Natural killer cell (primary cell): ENCODE results near the gene RNF135. TPM values are rescaled to one million over a fixed set of nuclear protein-coding genes. Genes with fewer than 3 reads are reported as not detected.

ENCODE experiments used
- ATAC-seq, 3 donors: fragments of 150-1000 bp in 2 of 3; fragments of 200-7000 bp in 1 of 3; cut with Tn5 transposase; 1 replicate in 1 of 3; 2 replicates in 2 of 3; pipeline ENCODE4 v1.10.0; 2021; ENCODE audit warnings: mild to moderate bottlenecking in 2 of 3, moderate library complexity in 2 of 3
- DNase-seq, 2 donors: peaks; one replicate each; pipeline versions ENCODE4 v3.0.0 to v3.0.0-alpha.2; 2013 to 2021; ENCODE audit warnings: mixed read lengths in 1 of 2
- H3K27ac ChIP-seq: one replicate; pipeline ENCODE4 v1.5.1; 2013; ENCODE audit warnings: mild to moderate bottlenecking, low read length
- H3K27me3 ChIP-seq: one replicate; pipeline ENCODE4 v1.6.1; 2013; ENCODE audit warnings: low read length; ENCODE audit not compliant: control insufficient read depth, insufficient read depth
- H3K36me3 ChIP-seq: one replicate; pipeline ENCODE4 v1.6.1; 2013; ENCODE audit warnings: low read length; ENCODE audit not compliant: control insufficient read depth, insufficient read depth
- H3K4me1 ChIP-seq: one replicate; pipeline ENCODE4 v1.6.1; 2013; ENCODE audit warnings: low read length; ENCODE audit not compliant: control insufficient read depth, insufficient read depth
- H3K4me3 ChIP-seq: one replicate; pipeline ENCODE4 v1.5.1; 2013; ENCODE audit warnings: low read length
- H3K9me3 ChIP-seq: one replicate; pipeline ENCODE4 v1.6.1; 2013; ENCODE audit warnings: low read length; ENCODE audit not compliant: control insufficient read depth, insufficient read depth
- H3K27ac Mint-ChIP-seq, 2 donors: one replicate each; pipeline ENCODE4 v1.8.0; 2022; ENCODE audit warnings: mild to moderate bottlenecking in 2 of 2, mixed read lengths in 2 of 2, moderate library complexity in 1 of 2
- H3K27me3 Mint-ChIP-seq, 2 donors: one replicate each; pipeline ENCODE4 v1.8.0; 2022; ENCODE audit warnings: low read depth in 2 of 2, mixed read lengths in 2 of 2
- H3K36me3 Mint-ChIP-seq: one replicate; pipeline ENCODE4 v1.8.0; 2022; ENCODE audit warnings: mixed read lengths
- H3K4me1 Mint-ChIP-seq, 2 donors: one replicate each; pipeline ENCODE4 v1.8.0; 2022; ENCODE audit warnings: mixed read lengths in 2 of 2
- H3K4me3 Mint-ChIP-seq: one replicate; pipeline ENCODE4 v1.8.0; 2022; ENCODE audit warnings: mild to moderate bottlenecking, moderate library complexity, mixed read lengths
- H3K9me3 Mint-ChIP-seq, 2 donors: one replicate each; pipeline ENCODE4 v1.8.0; 2022; ENCODE audit warnings: mixed read lengths in 2 of 2
- CTCF ChIP-seq: fragments of 200-600 bp; IDR thresholded peaks from one replicate; pipeline ENCODE4 v1.8.0; 2022; ENCODE audit warnings: antibody characterized with exemption
- intact Hi-C: fragments of 100-400 bp; cut with micrococcal nuclease; formaldehyde crosslinking; loops from one replicate; pipeline ENCODE4 v1.14.2; 2022
- total RNA-seq, 4 donors: library from RNA; stranded (reverse); fragments of 120-200 nt in 1 of 4; gene quantifications; one replicate each; pipeline versions ENCODE4 v1.2.3 to v1.2.4, GENCODE V29; 2013 to 2022

RNF135 gene
- total RNA-seq, 3 donors from 2014 or later (not counting 1 experiment from before 2014, with no cell fraction given), result 8.8 to 13.5 (median 11.7) TPM

- Mint-ChIP-seq H3K27ac (no peak overlapping the region), H3K27me3 (no peaks in the 10 kb centered on the region), H3K4me3 (no peak overlapping the region), H3K9me3 (no peaks in the 10 kb centered on the region), H3K36me3 (no peaks in the 10 kb centered on the region), H3K4me1 (peaks cover 21 to 22% of the 10 kb centered on the region in 2 donors)
- TF ChIP-seq CTCF, result no peak
- ATAC-seq, result no peak
- Histone ChIP-seq H3K36me3 (no peaks in the 10 kb centered on the region), H3K27ac (no peak overlapping the region), H3K27me3 (no peaks in the 10 kb centered on the region), H3K9me3 (no peaks in the 10 kb centered on the region), H3K4me1 (peaks cover 22% of the 10 kb centered on the region), H3K4me3 (no peak overlapping the region)
- intact Hi-C loops, result no loop called here
- no peak for DNase-seq
These were observed 77.3 kb downstream of the RNF135 start for GRCh38 chr17:31048142-31048541.

DNA sequence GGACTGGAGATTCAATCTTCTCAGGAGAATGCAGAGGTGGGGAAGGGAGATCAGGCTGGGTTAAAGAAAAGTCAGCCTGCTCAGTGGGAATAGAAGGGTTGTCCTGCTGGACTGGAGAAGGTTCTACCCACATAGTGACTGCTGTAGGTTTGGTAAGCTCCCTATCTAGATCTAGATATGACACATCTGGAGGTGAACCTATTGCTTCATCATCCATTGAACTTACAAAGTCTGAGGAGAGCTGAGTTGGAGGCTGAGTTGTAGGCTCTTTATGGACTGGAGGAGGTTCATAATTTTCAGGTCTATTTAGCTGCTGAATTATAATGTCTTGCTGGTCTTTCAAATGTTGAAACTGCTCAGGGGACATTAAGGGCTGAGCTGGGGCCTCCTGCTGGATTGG, 77.9 kb downstream of the RNF135 start:
- H3K4me3 Mint-ChIP-seq, result no peak overlapping the region
- H3K36me3 ChIP-seq, result no peaks in the 10 kb centered on the region
- ATAC-seq (no peak), DNase-seq (no peak)
- no peak for TF ChIP-seq CTCF
- H3K4me1 ChIP-seq, result peaks cover 23% of the 10 kb centered on the region
- H3K4me1 Mint-ChIP-seq, result peaks cover 24% of the 10 kb centered on the region in 2 donors
- intact Hi-C loops, result no loop called here
- H3K27me3 Mint-ChIP-seq, result no peaks in the 10 kb centered on the region
- no peak overlapping the region for H3K27ac ChIP-seq
- H3K36me3 Mint-ChIP-seq, result no peaks in the 10 kb centered on the region
- H3K9me3 ChIP-seq, result no peaks in the 10 kb centered on the region
- H3K27ac Mint-ChIP-seq, result no peak overlapping the region
- no peaks in the 10 kb centered on the region for H3K9me3 Mint-ChIP-seq
- no peak overlapping the region for H3K4me3 ChIP-seq
- no peaks in the 10 kb centered on the region for H3K27me3 ChIP-seq

Other genes starting within 250 kb of the RNF135 start
- 10 to 100 TPM; 49.0 to 89.0 (median 62.2) TPM for gene CRLF3, start 146.3 kb upstream of the RNF135 start, total RNA-seq
- gene ATAD5, start 139.1 kb upstream of the RNF135 start, total RNA-seq, result 1 to 10 TPM; 5.5 to 6.6 (median 5.6) TPM
- 10 to 100 TPM in 2 of 3 donors, 1 to 10 TPM in 1; 6.3 to 12.9 (median 10.5) TPM for gene TEFM, start 64.8 kb upstream of the RNF135 start, total RNA-seq
- 1 to 10 TPM; 2.6 to 6.6 (median 2.9) TPM for gene ADAP2, start 49.1 kb upstream of the RNF135 start, total RNA-seq
- gene NF1, start 123.9 kb downstream of the RNF135 start, total RNA-seq, result 10 to 100 TPM; 30.3 to 40.7 (median 38.8) TPM